Lung (tissue), 12 donors: ENCODE data around the gene PRAMEF1. TPM values are rescaled to one million over a fixed set of nuclear protein-coding genes. Genes with fewer than 3 reads are reported as not detected.

Experiments used
- ATAC-seq: fragments of 200-7000 bp; cut with Tn5 transposase; one replicate; pipeline ENCODE4 v1.9.1; 2020; ENCODE audit warnings: moderate number of reproducible peaks; ENCODE audit not compliant: insufficient read depth, low FRiP score
- DNase-seq, 3 donors: peaks; one replicate each; pipeline ENCODE4 v3.0.0-alpha.2; 2013 to 2017
- H3K27ac ChIP-seq, 2 donors: one replicate each; pipeline ENCODE4 v1.5.1; 2013; ENCODE audit warnings: mild to moderate bottlenecking in 2 of 2, moderate library complexity in 2 of 2, control low read depth in 1 of 2, inconsistent platforms in 1 of 2, low read depth in 1 of 2, low read length in 1 of 2
- H3K27me3 ChIP-seq, 3 donors: one replicate each; pipeline ENCODE4 v1.5.1; 2013; ENCODE audit warnings: low read length in 2 of 3; ENCODE audit not compliant: control insufficient read depth in 3 of 3, insufficient read depth in 3 of 3
- H3K36me3 ChIP-seq, 4 donors: one replicate each; pipeline ENCODE4 v1.5.1; 2013; ENCODE audit warnings: low read length in 4 of 4, mild to moderate bottlenecking in 1 of 4, moderate library complexity in 1 of 4; ENCODE audit not compliant: control insufficient read depth in 4 of 4, insufficient read depth in 4 of 4
- H3K4me1 ChIP-seq, 5 donors: one replicate each; pipeline ENCODE4 v1.5.1; 2013; ENCODE audit warnings: low read length in 5 of 5, mild to moderate bottlenecking in 2 of 5, moderate library complexity in 1 of 5; ENCODE audit not compliant: control insufficient read depth in 5 of 5, insufficient read depth in 5 of 5
- H3K4me3 ChIP-seq: one replicate; pipeline ENCODE4 v1.5.1; 2013; ENCODE audit warnings: mild to moderate bottlenecking, control low read depth, moderate library complexity
- H3K9ac ChIP-seq, 2 donors: one replicate each; pipeline ENCODE4 v1.5.1; 2013; ENCODE audit warnings: low read length in 2 of 2, control low read depth in 1 of 2; ENCODE audit not compliant: insufficient read depth in 1 of 2
- H3K9me3 ChIP-seq, 4 donors: one replicate each; pipeline ENCODE4 v1.5.1; 2013; ENCODE audit warnings: low read length in 3 of 4, mild to moderate bottlenecking in 1 of 4, moderate library complexity in 1 of 4; ENCODE audit not compliant: control insufficient read depth in 4 of 4, insufficient read depth in 3 of 4
- WGBS, 2 donors: extraction: QIAGEN DNeasy Blood & Tissue Kit; methylation state at CpG; one replicate each; pipeline ENCODE4 v1.1.7; 2013; 5-methylcytosine and 5-hydroxymethylcytosine counted together
- polyA plus RNA-seq, 2 donors: library from polyadenylated mRNA; stranded (reverse); fragments of 200-250 nt; gene quantifications; one replicate each; pipeline ENCODE4 v1.2.1, GENCODE V29; 2013
- total RNA-seq, 2 donors: library from RNA; depleted of rRNA in 1 of 2; stranded (reverse); fragments of >200 nt in 1 of 2; gene quantifications; one replicate each; pipeline ENCODE4 v1.2.1, GENCODE V29; 2014 to 2021
- TF ChIP-seq, protein P1 (sequence below): IDR thresholded peaks from 2 replicates; pipeline ENCODE4 v1.5.1; 2012; ENCODE audit warnings: mild to moderate bottlenecking; ENCODE audit errors: control extremely low read depth, extremely low read depth
- donor health status: control.
- donor health status: control.
- donor health status: Bipolar disorder and iron deficiency.
- donor health status: healthy.
- donor health status: DM: yes; HTN: yes; CAD: no.

Gene PRAMEF1
- total and polyA plus RNA-seq, 4 donors = not detected

DNA sequence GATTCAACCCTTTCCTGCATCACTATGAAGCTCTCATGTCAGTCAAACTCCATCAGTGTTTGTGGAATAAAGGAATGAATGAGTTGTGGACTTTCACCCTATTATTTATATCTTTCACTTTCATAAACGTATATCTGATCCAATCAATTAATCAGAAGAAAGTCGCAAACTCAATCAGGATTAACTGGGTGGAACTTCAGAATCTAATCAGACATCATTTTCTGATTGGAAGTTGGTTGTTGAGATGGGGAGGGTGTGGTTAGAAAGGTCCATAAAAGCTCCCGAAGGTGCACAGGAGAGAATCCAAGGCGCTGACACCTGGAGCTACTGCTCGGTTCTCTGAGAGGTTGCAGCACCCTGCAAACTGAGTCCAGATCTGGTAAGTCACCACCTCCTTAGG lies 17.8 kb upstream of the PRAMEF1 start, which contains the start of gene PRAMEF12:
Gene PRAMEF12, plus strand, starts transcription at position 301 of the 400 bp plus-strand sequence. CDS start 1,130 bp downstream, outside the sequence.
- TF ChIP-seq, protein P1, sequence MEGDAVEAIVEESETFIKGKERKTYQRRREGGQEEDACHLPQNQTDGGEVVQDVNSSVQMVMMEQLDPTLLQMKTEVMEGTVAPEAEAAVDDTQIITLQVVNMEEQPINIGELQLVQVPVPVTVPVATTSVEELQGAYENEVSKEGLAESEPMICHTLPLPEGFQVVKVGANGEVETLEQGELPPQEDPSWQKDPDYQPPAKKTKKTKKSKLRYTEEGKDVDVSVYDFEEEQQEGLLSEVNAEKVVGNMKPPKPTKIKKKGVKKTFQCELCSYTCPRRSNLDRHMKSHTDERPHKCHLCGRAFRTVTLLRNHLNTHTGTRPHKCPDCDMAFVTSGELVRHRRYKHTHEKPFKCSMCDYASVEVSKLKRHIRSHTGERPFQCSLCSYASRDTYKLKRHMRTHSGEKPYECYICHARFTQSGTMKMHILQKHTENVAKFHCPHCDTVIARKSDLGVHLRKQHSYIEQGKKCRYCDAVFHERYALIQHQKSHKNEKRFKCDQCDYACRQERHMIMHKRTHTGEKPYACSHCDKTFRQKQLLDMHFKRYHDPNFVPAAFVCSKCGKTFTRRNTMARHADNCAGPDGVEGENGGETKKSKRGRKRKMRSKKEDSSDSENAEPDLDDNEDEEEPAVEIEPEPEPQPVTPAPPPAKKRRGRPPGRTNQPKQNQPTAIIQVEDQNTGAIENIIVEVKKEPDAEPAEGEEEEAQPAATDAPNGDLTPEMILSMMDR = no peak
- Histone ChIP-seq H3K4me3 (no peak within 1 kb of the TSS), H3K27ac (no peak within 1 kb of the TSS), H3K9ac (no peak within 1 kb of the TSS), H3K27me3 (no peaks in the 10 kb centered on the region), H3K4me1 (no peaks in the 10 kb centered on the region), H3K36me3 (no peaks in the 10 kb centered on the region), H3K9me3 (peaks cover 0 to 2% (median 0%) of the 10 kb centered on the region in 4 donors)
- no peak for ATAC-seq
- 90% methylated on average over 5 of the region's 5 CpGs for WGBS, 2 donors
- DNase-seq = no peak

DNA sequence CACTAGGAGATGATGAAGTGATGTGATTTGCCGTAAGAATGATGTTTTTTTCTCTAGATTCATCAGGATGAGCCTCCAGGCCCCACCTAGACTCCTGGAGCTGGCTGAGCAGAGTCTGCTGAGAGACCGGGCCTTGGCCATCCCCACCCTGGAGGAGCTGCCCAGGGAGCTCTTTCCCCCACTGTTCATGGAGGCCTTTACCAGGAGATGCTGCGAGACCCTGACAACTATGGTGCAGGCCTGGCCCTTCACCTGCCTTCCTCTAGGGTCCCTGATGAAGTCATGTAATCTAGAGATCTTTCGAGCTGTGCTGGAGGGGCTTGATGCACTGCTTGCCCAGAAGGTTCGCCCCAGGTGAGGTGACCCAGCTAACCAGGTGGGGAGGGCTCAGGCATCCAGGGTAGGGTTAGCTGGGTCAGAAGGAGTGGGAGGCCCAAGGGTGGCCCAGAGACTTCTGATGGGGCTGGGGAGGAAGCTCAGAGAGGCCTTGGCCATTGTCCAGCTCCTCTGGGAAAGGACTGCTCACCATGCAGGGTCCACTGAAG lies 16.3 kb upstream of the PRAMEF1 start:
- ATAC-seq (no peak), DNase-seq (no peak)
- Histone ChIP-seq H3K9me3 (peaks cover 0 to 2% (median 0%) of the 10 kb centered on the region in 4 donors), H3K4me1 (no peaks in the 10 kb centered on the region), H3K27ac (no peak overlapping the region), H3K9ac (no peak overlapping the region), H3K36me3 (no peaks in the 10 kb centered on the region), H3K27me3 (no peaks in the 10 kb centered on the region), H3K4me3 (no peak overlapping the region)
- TF ChIP-seq, protein P1 = no peak
- WGBS, 2 donors = 83 to 86% methylated on average over 5 of the region's 5 CpGs

DNA sequence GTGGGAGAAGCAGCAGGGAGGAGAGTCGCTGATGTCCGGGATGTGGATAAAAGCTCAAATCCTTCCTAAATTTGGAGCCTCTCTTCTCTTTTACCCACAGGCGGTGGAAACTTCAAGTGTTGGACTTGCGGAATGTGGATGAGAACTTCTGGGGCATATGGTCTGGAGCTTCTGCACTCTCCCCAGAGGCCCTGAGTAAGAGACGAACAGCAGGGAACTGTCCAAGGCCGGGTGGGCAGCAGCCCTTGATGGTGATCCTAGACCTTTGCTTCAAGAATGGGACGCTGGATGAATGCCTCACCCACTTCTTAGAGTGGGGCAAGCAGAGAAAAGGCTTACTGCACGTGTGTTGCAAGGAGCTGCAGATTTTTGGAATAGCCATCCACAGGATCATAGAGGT lies 15.8 kb upstream of the PRAMEF1 start:
- ATAC-seq (no peak), DNase-seq (no peak)
- WGBS, 2 donors = 82 to 83% methylated on average over 8 of the region's 8 CpGs
- Histone ChIP-seq H3K27me3 (no peaks in the 10 kb centered on the region), H3K9ac (no peak overlapping the region), H3K9me3 (peaks cover 0 to 2% (median 0%) of the 10 kb centered on the region in 4 donors), H3K4me3 (no peak overlapping the region), H3K36me3 (no peaks in the 10 kb centered on the region), H3K4me1 (no peaks in the 10 kb centered on the region), H3K27ac (no peak overlapping the region)
- TF ChIP-seq, protein P1 = no peak
